H9 (cell line): ENCODE results near the gene DNMBP. TPM values are rescaled to one million over a fixed set of nuclear protein-coding genes. Genes with fewer than 3 reads are reported as not detected.
A peak's percentile ranks its signal among the peaks of the same experiment; 100 is the strongest.

Experiments
- DNase-seq: peaks from one replicate; pipeline ENCODE4 v3.0.0-alpha.2; 2017
- H2AFZ ChIP-seq: one replicate; pipeline ENCODE4 v1.6.1; 2013; ENCODE audit warnings: mild to moderate bottlenecking, low read length, control low read depth, moderate library complexity
- H2AK5ac ChIP-seq: 2 replicates; pipeline ENCODE4 v1.6.1; 2013; ENCODE audit warnings: low read length, control low read depth, mixed read lengths; ENCODE audit not compliant: insufficient read length
- H2BK120ac ChIP-seq: one replicate; pipeline ENCODE4 v1.6.1; 2013; ENCODE audit warnings: low read depth, mild to moderate bottlenecking, low read length, control low read depth, inconsistent platforms; ENCODE audit not compliant: poor library complexity, severe bottlenecking
- H2BK12ac ChIP-seq: 2 replicates; pipeline ENCODE4 v1.6.1; 2013; ENCODE audit warnings: low read length, control low read depth, mixed read lengths, low read depth; ENCODE audit not compliant: insufficient read length
- H2BK15ac ChIP-seq: 2 replicates; pipeline ENCODE4 v1.6.1; 2013; ENCODE audit warnings: low read depth, low read length, control low read depth
- H2BK20ac ChIP-seq: one replicate; pipeline ENCODE4 v1.6.1; 2013; ENCODE audit warnings: low read depth, mild to moderate bottlenecking, low read length, control low read depth, inconsistent platforms; ENCODE audit not compliant: poor library complexity, severe bottlenecking
- H2BK5ac ChIP-seq: 2 replicates; pipeline ENCODE4 v1.6.1; 2013; ENCODE audit warnings: low read length, control low read depth, mixed read lengths; ENCODE audit not compliant: insufficient read length
- H3K14ac ChIP-seq: 2 replicates; pipeline ENCODE4 v1.6.1; 2013; ENCODE audit warnings: low read length, control low read depth; ENCODE audit not compliant: insufficient read depth
- H3K18ac ChIP-seq: 2 replicates; pipeline ENCODE4 v1.6.1; 2013; ENCODE audit warnings: low read depth, mild to moderate bottlenecking, mixed read lengths, low read length, control low read depth; ENCODE audit not compliant: insufficient read length
- H3K23ac ChIP-seq: 2 replicates; pipeline ENCODE4 v1.6.1; 2013; ENCODE audit warnings: low read length, control low read depth, mixed read lengths, low read depth; ENCODE audit not compliant: insufficient read length
- H3K23me2 ChIP-seq: 2 replicates; pipeline ENCODE4 v1.6.1; 2013; ENCODE audit warnings: low read depth, mild to moderate bottlenecking, mixed read lengths, low read length, control low read depth; ENCODE audit not compliant: insufficient read length, poor library complexity, severe bottlenecking
- H3K27ac ChIP-seq: 2 replicates; pipeline ENCODE4 v1.5.1; 2013; ENCODE audit warnings: low read length, control low read depth, mixed read lengths, low read depth; ENCODE audit not compliant: insufficient read length
- H3K27me3 ChIP-seq: 2 replicates; pipeline ENCODE4 v1.6.1; 2013; ENCODE audit warnings: low read length, control low read depth, inconsistent platforms; ENCODE audit not compliant: insufficient read depth
- H3K4ac ChIP-seq: 2 replicates; pipeline ENCODE4 v1.6.1; 2013; ENCODE audit warnings: low read depth, mild to moderate bottlenecking, control low read depth, inconsistent platforms, low read length, moderate library complexity
- H3K4me1 ChIP-seq: 2 replicates; pipeline ENCODE4 v1.6.1; 2013; ENCODE audit warnings: low read length, control low read depth, inconsistent platforms; ENCODE audit not compliant: insufficient read depth
- H3K4me2 ChIP-seq: 2 replicates; pipeline ENCODE4 v1.6.1; 2013; ENCODE audit warnings: low read length, control low read depth, mixed read lengths; ENCODE audit not compliant: insufficient read length, insufficient read depth
- H3K56ac ChIP-seq: 2 replicates; pipeline ENCODE4 v1.6.1; 2013; ENCODE audit warnings: low read depth, mild to moderate bottlenecking, mixed read lengths, low read length, control low read depth; ENCODE audit not compliant: insufficient read length
- H3K79me1 ChIP-seq: 2 replicates; pipeline ENCODE4 v1.6.1; 2013; ENCODE audit warnings: low read depth, mild to moderate bottlenecking, moderate library complexity, low read length, control low read depth, inconsistent platforms; ENCODE audit not compliant: insufficient read depth, poor library complexity, severe bottlenecking
- H3K79me2 ChIP-seq: 2 replicates; pipeline ENCODE4 v1.6.1; 2013; ENCODE audit warnings: low read length, control low read depth, inconsistent platforms; ENCODE audit not compliant: insufficient read depth
- H3K9ac ChIP-seq: 2 replicates; pipeline ENCODE4 v1.6.1; 2013; ENCODE audit warnings: low read length, control low read depth, mixed read lengths; ENCODE audit not compliant: insufficient read length; ENCODE audit errors: extremely low read depth
- H3K9me3 ChIP-seq: one replicate; pipeline ENCODE4 v1.6.1; 2013; ENCODE audit warnings: low read depth, low read length, inconsistent platforms; ENCODE audit not compliant: control insufficient read depth
- H3T11ph ChIP-seq: one replicate; pipeline ENCODE4 v1.6.1; 2013; ENCODE audit warnings: mild to moderate bottlenecking, low read length, control low read depth, inconsistent platforms
- H4K20me1 ChIP-seq: one replicate; pipeline ENCODE4 v1.6.1; 2013; ENCODE audit not compliant: control insufficient read depth, insufficient read length, insufficient read depth
- H4K5ac ChIP-seq: 2 replicates; pipeline ENCODE4 v1.6.1; 2013; ENCODE audit warnings: low read depth, mild to moderate bottlenecking, mixed read lengths, low read length, control low read depth; ENCODE audit not compliant: insufficient read length
- H4K8ac ChIP-seq: replicated peaks from 2 replicates; pipeline ENCODE4 v1.6.1; 2013; ENCODE audit warnings: low read length, control low read depth, mixed read lengths, low read depth; ENCODE audit not compliant: insufficient read length
- H4K91ac ChIP-seq: 2 replicates; pipeline ENCODE4 v1.6.1; 2013; ENCODE audit warnings: low read depth, mild to moderate bottlenecking, moderate library complexity, mixed read lengths, low read length, control low read depth; ENCODE audit not compliant: insufficient read length
- H3K27ac Mint-ChIP-seq, 3 experiments: 2 replicates in 2 of 3; 3 replicates in 1 of 3; pipeline ENCODE4 v1.8.0; 2020 to 2021; ENCODE audit warnings: mixed read lengths in 3 of 3, mild to moderate bottlenecking in 1 of 3, moderate library complexity in 1 of 3
- H3K27me3 Mint-ChIP-seq: 2 replicates; pipeline ENCODE4 v1.8.0; 2021; ENCODE audit warnings: low read depth, mild to moderate bottlenecking, moderate library complexity, mixed read lengths
- H3K36me3 Mint-ChIP-seq, 3 experiments: 2 replicates in 2 of 3; 3 replicates in 1 of 3; pipeline ENCODE4 v1.8.0; 2020 to 2021; ENCODE audit warnings: low read depth in 3 of 3, mixed read lengths in 3 of 3; ENCODE audit not compliant: insufficient read depth in 1 of 3
- H3K4me1 Mint-ChIP-seq, 2 experiments: 2 replicates each; pipeline ENCODE4 v1.8.0; 2020; ENCODE audit warnings: mixed read lengths in 2 of 2
- H3K4me3 Mint-ChIP-seq, 2 experiments: 2 replicates in 1 of 2; 3 replicates in 1 of 2; pipeline ENCODE4 v1.8.0; 2020 to 2021; ENCODE audit warnings: mild to moderate bottlenecking in 2 of 2, mixed read lengths in 2 of 2, moderate library complexity in 1 of 2
- H3K9me3 Mint-ChIP-seq, 2 experiments: 2 replicates in 1 of 2; 3 replicates in 1 of 2; pipeline ENCODE4 v1.8.0; 2020; ENCODE audit warnings: mild to moderate bottlenecking in 2 of 2, mixed read lengths in 2 of 2, moderate library complexity in 1 of 2
- WGBS: extraction: QIAGEN DNeasy Blood & Tissue Kit; methylation state at CpG from one replicate; pipeline ENCODE4 v1.1.7; 2013; ENCODE audit warnings: missing lambda C conversion rate, low lambda C conversion rate, mixed read lengths; ENCODE audit not compliant: insufficient read length; ENCODE audit errors: extremely low coverage; 5-methylcytosine and 5-hydroxymethylcytosine counted together
- total RNA-seq: library from RNA; stranded (reverse); gene quantifications from 2 replicates; pipeline ENCODE4 v1.2.1, GENCODE V29; 2021
- TF ChIP-seq, protein P1 (sequence below): fragments of 200-600 bp; sonication (generic); conservative IDR thresholded peaks from 3 replicates; pipeline ENCODE4 v1.8.0; 2021; ENCODE audit warnings: antibody characterized with exemption, mild to moderate bottlenecking

DNMBP gene
- total RNA-seq, 1 experiment from 2014 or later, result 25.6 TPM

DNA sequence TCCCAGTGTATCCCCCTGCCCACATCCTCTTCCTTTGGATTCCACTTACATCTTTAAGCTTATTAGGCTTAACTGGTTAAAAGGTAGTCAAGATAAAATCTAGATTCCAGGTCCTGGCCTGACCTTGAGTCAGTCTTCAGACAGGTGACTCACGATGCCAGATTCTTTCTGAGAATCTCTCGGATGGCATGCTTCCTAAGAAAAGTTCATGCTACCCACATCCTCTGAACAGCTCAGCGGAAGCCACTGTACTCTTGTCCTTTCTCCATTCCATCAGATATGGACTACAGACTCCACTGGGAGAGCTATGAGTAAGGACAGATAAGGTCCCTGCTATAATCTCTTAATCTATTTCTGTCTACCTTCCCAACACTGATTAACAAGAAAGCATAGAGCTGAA, 43.4 kb downstream of the DNMBP start:
- H2AK5ac ChIP-seq, result no peak overlapping the region
- DNase-seq, result no peak
- H4K91ac ChIP-seq, result no peak overlapping the region
- H2BK20ac ChIP-seq, result no peak overlapping the region
- no peak overlapping the region for H3K18ac ChIP-seq
- no peak overlapping the region for H2BK15ac ChIP-seq
- no peak overlapping the region for H3K9ac ChIP-seq
- no peak overlapping the region for H2BK120ac ChIP-seq
- TF ChIP-seq, protein P1, sequence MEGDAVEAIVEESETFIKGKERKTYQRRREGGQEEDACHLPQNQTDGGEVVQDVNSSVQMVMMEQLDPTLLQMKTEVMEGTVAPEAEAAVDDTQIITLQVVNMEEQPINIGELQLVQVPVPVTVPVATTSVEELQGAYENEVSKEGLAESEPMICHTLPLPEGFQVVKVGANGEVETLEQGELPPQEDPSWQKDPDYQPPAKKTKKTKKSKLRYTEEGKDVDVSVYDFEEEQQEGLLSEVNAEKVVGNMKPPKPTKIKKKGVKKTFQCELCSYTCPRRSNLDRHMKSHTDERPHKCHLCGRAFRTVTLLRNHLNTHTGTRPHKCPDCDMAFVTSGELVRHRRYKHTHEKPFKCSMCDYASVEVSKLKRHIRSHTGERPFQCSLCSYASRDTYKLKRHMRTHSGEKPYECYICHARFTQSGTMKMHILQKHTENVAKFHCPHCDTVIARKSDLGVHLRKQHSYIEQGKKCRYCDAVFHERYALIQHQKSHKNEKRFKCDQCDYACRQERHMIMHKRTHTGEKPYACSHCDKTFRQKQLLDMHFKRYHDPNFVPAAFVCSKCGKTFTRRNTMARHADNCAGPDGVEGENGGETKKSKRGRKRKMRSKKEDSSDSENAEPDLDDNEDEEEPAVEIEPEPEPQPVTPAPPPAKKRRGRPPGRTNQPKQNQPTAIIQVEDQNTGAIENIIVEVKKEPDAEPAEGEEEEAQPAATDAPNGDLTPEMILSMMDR, result no peak
- no peak overlapping the region for H3K4ac ChIP-seq
- H4K20me1 ChIP-seq, result no peaks in the 10 kb centered on the region
- H3K9me3 Mint-ChIP-seq, result peaks cover 0 to 2% of the 10 kb centered on the region in 2 experiments; a peak in 2 of 5 replicates
- H3T11ph ChIP-seq, result no peak overlapping the region
- no CpG with 5 or more reads among the region's 3 CpGs for WGBS
- no peaks in the 10 kb centered on the region for H3K23me2 ChIP-seq
- no peak overlapping the region for H3K4me2 ChIP-seq
- no peaks in the 10 kb centered on the region for H3K27me3 ChIP-seq
- H2AFZ ChIP-seq, result no peak overlapping the region
- no peak overlapping the region for H3K4me3 Mint-ChIP-seq
- H4K5ac ChIP-seq, result no peak overlapping the region
- H3K27ac Mint-ChIP-seq, result peak overlapping the region in 2 of 3 experiments; percentile 16 to 18; a peak in 3 of 7 replicates
- no peaks in the 10 kb centered on the region for H3K9me3 ChIP-seq
- H2BK5ac ChIP-seq, result no peak overlapping the region
- H3K4me1 ChIP-seq, result no peaks in the 10 kb centered on the region
- no peaks in the 10 kb centered on the region for H3K27me3 Mint-ChIP-seq
- H3K56ac ChIP-seq, result no peak overlapping the region
- no peaks in the 10 kb centered on the region for H3K79me2 ChIP-seq
- H3K4me1 Mint-ChIP-seq, result 0 out of 4 replicates have a peak, but pooled peaks cover 0 to 3% of the 10 kb centered on the region in 2 experiments
- no peak overlapping the region for H4K8ac ChIP-seq
- no peak overlapping the region for H2BK12ac ChIP-seq
- no peak overlapping the region for H3K27ac ChIP-seq
- peaks cover 7 to 16% (median 11%) of the 10 kb centered on the region in 3 experiments for H3K36me3 Mint-ChIP-seq
- no peaks in the 10 kb centered on the region for H3K79me1 ChIP-seq
- H3K14ac ChIP-seq, result no peak overlapping the region
- no peak overlapping the region for H3K23ac ChIP-seq
